Measurements from ENCODE around the gene CAB39L. TPM values are rescaled to one million over a fixed set of nuclear protein-coding genes. Genes with fewer than 3 reads are reported as not detected.

The CAB39L gene
- total RNA-seq, 3 donors from 2014 or later (not counting 1 experiment from before 2014, with no cell fraction given) = 4.4 to 6.5 (median 6.0) TPM

- 94% methylated on average over 2 of the region's 2 CpGs for WGBS (ENCODE audit: insufficient coverage)
- Histone ChIP-seq H3K27ac (ENCODE audit: low read length) (no peak overlapping the region), H3K27me3 (ENCODE audit: control insufficient read depth, insufficient read depth, low read length) (no peaks in the 10 kb centered on the region), H3K9me3 (ENCODE audit: control insufficient read depth, insufficient read depth, low read length) (no peaks in the 10 kb centered on the region), H3K4me3 (ENCODE audit: low read length) (no peak overlapping the region), H3K36me3 (ENCODE audit: control insufficient read depth, insufficient read depth, low read length) (peaks cover 10% of the 10 kb centered on the region), H3K4me1 (ENCODE audit: control insufficient read depth, insufficient read depth, low read length) (no peaks in the 10 kb centered on the region)
- H3K4me1 Mint-ChIP-seq = no peaks in the 10 kb centered on the region
- intact Hi-C loops (cut with micrococcal nuclease) = no loop called here
- H3K27me3 Mint-ChIP-seq (ENCODE audit: low read depth in 2 of 2) = no peaks in the 10 kb centered on the region
- no peaks in the 10 kb centered on the region for H3K36me3 Mint-ChIP-seq
- DNase-seq = no peak
- H3K4me3 Mint-ChIP-seq = no peak overlapping the region
- no peak for ATAC-seq
- TF ChIP-seq, protein P1, sequence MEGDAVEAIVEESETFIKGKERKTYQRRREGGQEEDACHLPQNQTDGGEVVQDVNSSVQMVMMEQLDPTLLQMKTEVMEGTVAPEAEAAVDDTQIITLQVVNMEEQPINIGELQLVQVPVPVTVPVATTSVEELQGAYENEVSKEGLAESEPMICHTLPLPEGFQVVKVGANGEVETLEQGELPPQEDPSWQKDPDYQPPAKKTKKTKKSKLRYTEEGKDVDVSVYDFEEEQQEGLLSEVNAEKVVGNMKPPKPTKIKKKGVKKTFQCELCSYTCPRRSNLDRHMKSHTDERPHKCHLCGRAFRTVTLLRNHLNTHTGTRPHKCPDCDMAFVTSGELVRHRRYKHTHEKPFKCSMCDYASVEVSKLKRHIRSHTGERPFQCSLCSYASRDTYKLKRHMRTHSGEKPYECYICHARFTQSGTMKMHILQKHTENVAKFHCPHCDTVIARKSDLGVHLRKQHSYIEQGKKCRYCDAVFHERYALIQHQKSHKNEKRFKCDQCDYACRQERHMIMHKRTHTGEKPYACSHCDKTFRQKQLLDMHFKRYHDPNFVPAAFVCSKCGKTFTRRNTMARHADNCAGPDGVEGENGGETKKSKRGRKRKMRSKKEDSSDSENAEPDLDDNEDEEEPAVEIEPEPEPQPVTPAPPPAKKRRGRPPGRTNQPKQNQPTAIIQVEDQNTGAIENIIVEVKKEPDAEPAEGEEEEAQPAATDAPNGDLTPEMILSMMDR (IDR thresholded peaks at IDR 0.05) = no peak
- no peaks in the 10 kb centered on the region for H3K9me3 Mint-ChIP-seq
- no peak overlapping the region for H3K27ac Mint-ChIP-seq
Observed at GRCh38 chr13:49428041-49428763, 15.7 kb downstream of the CAB39L start.

GRCh38 chr13:49424011-49424560, 19.8 kb downstream of the CAB39L start:
- Histone ChIP-seq H3K36me3 (ENCODE audit: control insufficient read depth, insufficient read depth, low read length) (no peaks in the 10 kb centered on the region), H3K4me3 (ENCODE audit: low read length) (no peak overlapping the region), H3K4me1 (ENCODE audit: control insufficient read depth, insufficient read depth, low read length) (no peaks in the 10 kb centered on the region), H3K27me3 (ENCODE audit: control insufficient read depth, insufficient read depth, low read length) (no peaks in the 10 kb centered on the region), H3K9me3 (ENCODE audit: control insufficient read depth, insufficient read depth, low read length) (no peaks in the 10 kb centered on the region), H3K27ac (ENCODE audit: low read length) (no peak overlapping the region)
- no peak overlapping the region for H3K27ac Mint-ChIP-seq
- no peaks in the 10 kb centered on the region for H3K27me3 Mint-ChIP-seq (ENCODE audit: low read depth in 2 of 2)
- DNase-seq (no peak), ATAC-seq (no peak)
- TF ChIP-seq, protein P1 (IDR thresholded peaks at IDR 0.05) = no peak
- H3K36me3 Mint-ChIP-seq = no peaks in the 10 kb centered on the region
- intact Hi-C loops (cut with micrococcal nuclease) = no loop called here
- H3K9me3 Mint-ChIP-seq = no peaks in the 10 kb centered on the region
- no peaks in the 10 kb centered on the region for H3K4me1 Mint-ChIP-seq
- WGBS (ENCODE audit: insufficient coverage) = 78% methylated on average over 6 of the region's 7 CpGs
- H3K4me3 Mint-ChIP-seq = no peak overlapping the region

DNA sequence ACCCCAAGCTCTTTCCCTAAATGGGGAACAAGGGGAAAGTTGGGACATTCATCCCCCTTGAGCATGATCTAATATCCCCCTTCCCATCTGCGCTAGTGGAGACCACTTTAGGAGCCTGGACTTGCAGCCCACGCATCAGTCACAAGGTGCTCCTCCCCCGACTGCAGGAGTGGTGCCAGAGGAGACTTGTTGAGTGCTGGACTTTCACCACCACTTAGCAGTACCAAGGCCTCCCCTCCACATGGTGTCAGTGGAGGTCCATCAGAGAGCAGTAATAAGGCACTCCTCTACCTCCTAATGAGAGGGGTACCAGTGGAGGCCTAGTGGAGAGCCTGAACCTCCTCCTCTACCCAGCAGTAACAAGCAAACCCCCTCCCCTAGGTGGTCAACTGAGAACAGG, 22.5 kb downstream of the CAB39L start:
- no peak overlapping the region for H3K4me3 ChIP-seq (ENCODE audit: low read length)
- TF ChIP-seq, protein P1 (IDR thresholded peaks at IDR 0.05) = no peak
- ATAC-seq (peak in 2 of 3 donors; percentile 59 to 65), DNase-seq (peak in 1 of 2 donors; percentile 54)
- H3K27ac ChIP-seq (ENCODE audit: low read length) = no peak overlapping the region
- no peaks in the 10 kb centered on the region for H3K4me1 ChIP-seq (ENCODE audit: control insufficient read depth, insufficient read depth, low read length)
- WGBS (ENCODE audit: insufficient coverage) = 100% methylated on average over 1 of the region's 3 CpGs
- no peaks in the 10 kb centered on the region for H3K36me3 ChIP-seq (ENCODE audit: control insufficient read depth, insufficient read depth, low read length)
- Mint-ChIP-seq H3K4me3 (no peak overlapping the region), H3K27me3 (ENCODE audit: low read depth in 2 of 2) (no peaks in the 10 kb centered on the region), H3K9me3 (no peaks in the 10 kb centered on the region), H3K4me1 (no peaks in the 10 kb centered on the region), H3K36me3 (no peaks in the 10 kb centered on the region), H3K27ac (no peak overlapping the region)
- H3K9me3 ChIP-seq (ENCODE audit: control insufficient read depth, insufficient read depth, low read length) = no peaks in the 10 kb centered on the region
- intact Hi-C loops (cut with micrococcal nuclease) = no loop called here
- no peaks in the 10 kb centered on the region for H3K27me3 ChIP-seq (ENCODE audit: control insufficient read depth, insufficient read depth, low read length)

Data from natural killer cell (primary cell).